SK-N-SH (cell line): ENCODE results near the gene NKAIN4. TPM values are rescaled to one million over a fixed set of nuclear protein-coding genes. Genes with fewer than 3 reads are reported as not detected.

Experiments used
- CTCF ChIA-PET: fragments of 300-600, 350-600 bp; formaldehyde crosslinking; extraction: SDS; loops from one replicate; lab custom pipeline; 2021; lab: Yijun Ruan, JAX
- POLR2A ChIA-PET: fragments of 350-600 bp; sonication (Branson Sonifier 250); formaldehyde crosslinking; extraction: SDS; loops from one replicate; lab custom pipeline; 2020; ENCODE audit warnings: antibody characterized with exemption, inconsistent platforms; lab: Yijun Ruan, JAX
- DNase-seq: peaks from one replicate; pipeline ENCODE4 v3.0.0; 2012
- H2AFZ ChIP-seq: fragments of 200-600 bp; sonication (generic); 2 replicates; pipeline ENCODE4 v1.8.1; 2016; ENCODE audit warnings: antibody characterized with exemption, mild to moderate bottlenecking, low read depth
- H3F3A ChIP-seq: fragments of 200-600 bp; sonication (generic); replicated peaks from 2 replicates; pipeline ENCODE3; 2016; ENCODE audit warnings: antibody characterized with exemption, mild to moderate bottlenecking; ENCODE audit not compliant: insufficient read depth
- H3K27ac ChIP-seq, 2 experiments: fragments of 200-500 bp in 1 of 2; fragments of 200-600 bp in 1 of 2; sonication (Bioruptor generic) in 1 of 2; sonication (generic), shearing (Covaris generic) in 1 of 2; 2 replicates each; pipeline versions ENCODE4 v1.5.1 to v1.6.1; 2014 to 2016; ENCODE audit warnings: low read depth in 2 of 2, inconsistent platforms in 1 of 2, low read length in 1 of 2, mild to moderate bottlenecking in 1 of 2, mixed read lengths in 1 of 2
- H3K27me3 ChIP-seq: fragments of 200-600 bp; sonication (generic), shearing (Covaris generic); 2 replicates; pipeline ENCODE4 v1.6.1; 2016; ENCODE audit warnings: mixed run types; ENCODE audit not compliant: insufficient read depth
- H3K36me3 ChIP-seq, 2 experiments: fragments of 200-500 bp in 1 of 2; fragments of 200-600 bp in 1 of 2; sonication (Bioruptor generic) in 1 of 2; sonication (generic) in 1 of 2; replicated peaks in 1 of 2; 2 replicates each; pipeline versions ENCODE3 to v1.5.1; 2014 to 2016; ENCODE audit warnings: low read length in 1 of 2, mild to moderate bottlenecking in 1 of 2; ENCODE audit not compliant: insufficient read depth in 2 of 2, control insufficient read depth in 1 of 2
- H3K4me1 ChIP-seq, 2 experiments: fragments of 200-500 bp in 1 of 2; fragments of 200-600 bp in 1 of 2; sonication (Bioruptor generic) in 1 of 2; sonication (generic), shearing (Covaris generic) in 1 of 2; 2 replicates each; pipeline versions ENCODE4 v1.5.1 to v1.6.1; 2014 to 2016; ENCODE audit warnings: low read depth in 1 of 2, low read length in 1 of 2, mixed run types in 1 of 2; ENCODE audit not compliant: insufficient read depth in 2 of 2, control insufficient read depth in 1 of 2
- H3K4me2 ChIP-seq: fragments of 200-600 bp; sonication (generic), shearing (Covaris generic); 2 replicates; pipeline ENCODE4 v1.6.1; 2017; ENCODE audit warnings: mixed run types
- H3K4me3 ChIP-seq, 2 experiments: fragments of 200-500 bp in 1 of 2; fragments of 200-600 bp in 1 of 2; sonication (Bioruptor generic) in 1 of 2; sonication (generic), shearing (Covaris generic) in 1 of 2; 2 replicates each; pipeline versions ENCODE4 v1.5.1 to v1.8.1; 2014 to 2016; ENCODE audit warnings: low read depth in 2 of 2, inconsistent platforms in 1 of 2, low read length in 1 of 2, mild to moderate bottlenecking in 1 of 2, mixed read lengths in 1 of 2, moderate library complexity in 1 of 2
- H3K79me2 ChIP-seq: fragments of 200-600 bp; sonication (generic); 2 replicates; pipeline ENCODE4 v1.8.1; 2017; ENCODE audit warnings: mild to moderate bottlenecking; ENCODE audit not compliant: insufficient read depth
- H3K9ac ChIP-seq: fragments of 200-600 bp; sonication (generic); 2 replicates; pipeline ENCODE4 v1.6.1; 2017; ENCODE audit warnings: mixed run types
- H3K9me2 ChIP-seq: fragments of 200-600 bp; sonication (generic); 2 replicates; pipeline ENCODE4 v1.6.1; 2017; ENCODE audit warnings: mixed run types
- H3K9me3 ChIP-seq: fragments of 200-600 bp; sonication (generic); 2 replicates; pipeline ENCODE4 v1.6.1; 2017; ENCODE audit warnings: mixed run types, mild to moderate bottlenecking, moderate library complexity
- H4K20me1 ChIP-seq: fragments of 200-600 bp; sonication (generic); 2 replicates; pipeline ENCODE4 v1.6.1; 2017; ENCODE audit warnings: mild to moderate bottlenecking, mixed run types; ENCODE audit not compliant: insufficient read depth
- CHD2 ChIP-seq: fragments of 150-350 bp; IDR thresholded peaks from 2 replicates; pipeline ENCODE4 v1.6.1; 2018; ENCODE audit warnings: low read length; ENCODE audit not compliant: partially characterized antibody
- CTCF ChIP-seq: fragments of 200-600 bp; sonication (generic); IDR thresholded peaks from 2 replicates; pipeline ENCODE4 v1.6.1; 2017; ENCODE audit warnings: antibody characterized with exemption, mild to moderate bottlenecking, moderate library complexity
- ELF1 ChIP-seq: IDR thresholded peaks from 2 replicates; pipeline ENCODE4 v1.4.0; 2012
- EP300 ChIP-seq, 2 experiments: IDR thresholded peaks; 2 replicates each; pipeline versions ENCODE4 v1.4.0 to v1.6.1; 2012; ENCODE audit warnings: borderline replicate concordance in 1 of 2, low read depth in 1 of 2, low read length in 1 of 2
- FOXJ3 ChIP-seq: sonication (generic); formaldehyde crosslinking; IDR thresholded peaks from 2 replicates; pipeline ENCODE4 v1.5.1; 2020; ENCODE audit warnings: mild to moderate bottlenecking, missing genetic modification reagents
- FOXM1 ChIP-seq: IDR thresholded peaks from 2 replicates; pipeline ENCODE4 v1.4.0; 2012; ENCODE audit warnings: low read depth, mild to moderate bottlenecking
- GATA2 ChIP-seq: sonication (generic); formaldehyde crosslinking; IDR thresholded peaks from 2 replicates; pipeline ENCODE4 v1.5.0; 2020; ENCODE audit warnings: mild to moderate bottlenecking, missing genetic modification reagents
- MEF2A ChIP-seq: IDR thresholded peaks from 2 replicates; pipeline ENCODE4 v1.4.0; 2012; ENCODE audit warnings: low read depth, borderline replicate concordance
- MXI1 ChIP-seq: IDR thresholded peaks from 2 replicates; pipeline ENCODE4 v1.6.1; 2012; ENCODE audit warnings: mild to moderate bottlenecking, low read depth, low read length, improper control_type of control experiment
- NFIC ChIP-seq: IDR thresholded peaks from 2 replicates; pipeline ENCODE4 v1.4.0; 2012; ENCODE audit warnings: borderline replicate concordance
- NRF1 ChIP-seq: IDR thresholded peaks from 2 replicates; pipeline ENCODE4 v1.6.1; 2012; ENCODE audit warnings: low read depth, mild to moderate bottlenecking, low read length
- PBX3 ChIP-seq: IDR thresholded peaks from 2 replicates; pipeline ENCODE4; 2012
- POLR2AphosphoS5 ChIP-seq: IDR thresholded peaks from 2 replicates; pipeline ENCODE4 v1.6.1; 2012; ENCODE audit warnings: low read depth, low read length
- RFX5 ChIP-seq: IDR thresholded peaks from 2 replicates; pipeline ENCODE4 v1.6.1; 2012; ENCODE audit warnings: mild to moderate bottlenecking, improper control_type of control experiment, low read length
- RXRA ChIP-seq: IDR thresholded peaks from 2 replicates; pipeline ENCODE4 v1.4.0; 2012; ENCODE audit warnings: low read depth, mild to moderate bottlenecking, borderline replicate concordance
- SIN3A ChIP-seq: IDR thresholded peaks from 2 replicates; pipeline ENCODE4 v1.6.1; 2012; ENCODE audit warnings: low read depth, mild to moderate bottlenecking, low read length, moderate library complexity, borderline replicate concordance
- USF1 ChIP-seq: IDR thresholded peaks from 2 replicates; pipeline ENCODE4 v1.4.0; 2012; ENCODE audit warnings: low read depth, borderline replicate concordance
- YY1 ChIP-seq: IDR thresholded peaks from 2 replicates; pipeline ENCODE4 v1.4.0; 2012; ENCODE audit warnings: low read depth, mild to moderate bottlenecking
- WGBS: methylation state at CpG from one replicate; pipeline ENCODE4 v1.1.6; 2017; ENCODE audit warnings: low lambda C conversion rate; 5-methylcytosine and 5-hydroxymethylcytosine counted together
- polyA plus RNA-seq, 3 experiments: library from polyadenylated mRNA; depleted of rRNA; stranded (reverse); fragments of >200 nt; gene quantifications; 2 replicates each; pipeline ENCODE4 v1.2.3, GENCODE V29; 2012

The NKAIN4 gene
- polyA plus RNA-seq, 1 of the 3 experiments (the other 2 are of a cell fraction): not detected

GRCh38 chr20:63214514-63214913, 39.7 kb downstream of the NKAIN4 start:
- ChIA-PET POLR2A (no interaction called here), CTCF (interaction anchor here (1.0 to 6.8 kb wide), 10 partner anchors 8 to 315 kb away, joined by 3 to 52 read pairs (median 4); no protein-coding TSS in a partner anchor)
- peak overlapping the region; percentile 87; the same call in 1 of the 2 replicates for H3K9ac ChIP-seq
- H3K4me1 ChIP-seq: peaks cover 10 to 21% of the 10 kb centered on the region in 2 experiments; a peak in 3 of 4 replicates
- H3K9me3 ChIP-seq: no peaks in the 10 kb centered on the region
- no peak overlapping the region for H3K27ac ChIP-seq
- H4K20me1 ChIP-seq: peaks cover 55% of the 10 kb centered on the region
- TF ChIP-seq NRF1 (no peak), ELF1 (no peak), FOXM1 (no peak), CTCF (no peak), POLR2AphosphoS5 (no peak), CHD2 (no peak), MXI1 (no peak), PBX3 (no peak), RFX5 (no peak), EP300 (IDR thresholded peaks at IDR 0.05; ENCODE audit: borderline replicate concordance in 1 of 2, low read depth in 1 of 2, low read length in 1 of 2) (no peak), SIN3A (no peak), FOXJ3 (CRISPR knock-in tag) (no peak), YY1 (no peak), GATA2 (CRISPR knock-in tag) (no peak), RXRA (no peak), NFIC (no peak), USF1 (no peak), MEF2A (no peak)
- WGBS: 76% methylated on average over 6 of the region's 6 CpGs
- no peaks in the 10 kb centered on the region for H3K27me3 ChIP-seq
- H3K4me3 ChIP-seq: peak overlapping the region; percentile 58 to 82; a peak in 2 of 4 replicates
- H3F3A ChIP-seq: no peaks in the 10 kb centered on the region
- H3K36me3 ChIP-seq: peaks cover 35 to 41% of the 10 kb centered on the region in 2 experiments
- no peaks in the 10 kb centered on the region for H3K9me2 ChIP-seq
- H3K4me2 ChIP-seq: peak overlapping the region; percentile 80
- no peak overlapping the region for H2AFZ ChIP-seq
- DNase-seq: no peak
- peaks cover 62% of the 10 kb centered on the region for H3K79me2 ChIP-seq
